ENCODE results near the gene CDY2A. TPM values are rescaled to one million over a fixed set of nuclear protein-coding genes. Genes with fewer than 3 reads are reported as not detected.

The CDY2A gene
- polyA plus RNA-seq, result not detected in 2 replicates

GRCh38 chrY:18025487-18025886, at the start of gene CDY2A:
CDY2A (plus strand) TSS chrY:18025787; CDS start chrY:18026115, 328 bp downstream.

Other genes with a start within 250 kb of the CDY2A start
- not detected in 2 replicates for gene CDY2B, start 145.6 kb upstream of the CDY2A start, polyA plus RNA-seq

All from Purkinje cell (primary cell).